Stimulated activated CD8-positive, alpha-beta memory T cell treated with anti-CD3 and anti-CD28 coated beads, Interleukin-4, amount 100 ng/mL, for 4 hours (primary cell): Measurements from ENCODE around the gene LINC00632.

Experiments
- DNase-seq, 2 donors: peaks; one replicate each; pipeline ENCODE4 v3.0.0-alpha.2; 2020; ENCODE audit warnings: low read depth in 2 of 2, low spot score in 1 of 2

LINC00632 gene

DNA sequence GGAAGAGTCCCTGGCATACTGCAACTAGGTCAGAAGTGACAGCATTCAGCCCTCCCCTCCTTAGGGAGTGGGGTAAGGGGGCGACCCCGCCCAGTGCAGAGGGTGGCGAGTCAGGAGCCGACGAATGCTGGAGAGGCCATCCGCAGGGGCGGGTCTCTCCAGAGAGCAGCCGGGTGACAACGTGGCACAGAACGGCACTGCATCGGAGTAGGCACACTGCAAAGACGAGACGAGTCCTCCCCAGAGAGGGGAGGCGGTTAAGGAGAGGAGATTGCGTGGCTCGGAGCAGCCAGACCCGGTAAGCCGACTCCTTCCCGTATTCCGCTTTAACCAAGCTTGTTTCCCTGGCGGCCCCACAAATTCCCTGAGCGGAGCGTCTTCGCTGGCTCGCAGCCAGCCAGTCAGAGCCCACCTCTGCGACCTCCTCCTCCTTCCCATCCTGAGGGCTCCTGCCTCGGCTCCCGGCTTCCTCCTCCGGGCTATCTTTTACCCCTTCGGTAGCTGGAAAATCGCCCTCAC is 54.9 kb downstream of the LINC00632 start:
- DNase-seq: no peak

DNA sequence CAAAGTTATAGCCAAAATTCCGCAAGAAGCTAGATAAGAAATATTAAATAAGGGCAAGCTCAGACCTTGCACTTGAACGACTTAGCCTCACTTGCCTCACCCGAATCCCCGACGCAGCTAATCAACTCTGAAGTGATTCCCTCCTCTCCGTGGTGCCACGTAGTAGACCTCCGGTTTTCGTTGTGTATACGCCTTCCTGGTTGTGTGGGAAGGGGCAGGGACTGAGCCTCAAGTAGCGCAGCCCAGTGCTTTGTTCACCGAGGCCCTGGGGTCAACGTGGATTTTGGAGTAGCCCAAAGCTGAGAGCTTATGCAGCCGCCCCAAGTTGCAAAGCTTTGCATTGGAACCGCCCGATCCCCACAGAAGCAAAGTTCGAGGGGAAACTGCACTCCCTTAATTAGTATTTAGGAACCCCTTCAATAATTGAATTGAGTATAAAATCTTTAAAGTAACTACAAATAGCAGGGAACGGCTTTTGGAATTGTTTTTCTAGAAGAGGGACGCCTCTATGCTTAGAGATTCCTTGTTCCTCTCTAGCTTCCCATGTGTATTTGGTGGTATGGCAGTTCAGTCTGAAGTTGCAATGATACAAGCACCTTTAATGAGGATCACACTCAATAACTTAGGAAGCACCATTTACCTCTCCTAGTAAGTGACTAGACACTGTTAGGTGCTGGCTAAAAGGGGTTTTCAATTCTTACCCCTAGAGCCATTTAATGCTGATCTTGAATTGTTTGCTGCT is 55.7 kb downstream of the LINC00632 start:
- no peak for DNase-seq

GRCh38 chrX:140766024-140766611 is 56.6 kb downstream of the LINC00632 start:
- DNase-seq: no peak

DNA sequence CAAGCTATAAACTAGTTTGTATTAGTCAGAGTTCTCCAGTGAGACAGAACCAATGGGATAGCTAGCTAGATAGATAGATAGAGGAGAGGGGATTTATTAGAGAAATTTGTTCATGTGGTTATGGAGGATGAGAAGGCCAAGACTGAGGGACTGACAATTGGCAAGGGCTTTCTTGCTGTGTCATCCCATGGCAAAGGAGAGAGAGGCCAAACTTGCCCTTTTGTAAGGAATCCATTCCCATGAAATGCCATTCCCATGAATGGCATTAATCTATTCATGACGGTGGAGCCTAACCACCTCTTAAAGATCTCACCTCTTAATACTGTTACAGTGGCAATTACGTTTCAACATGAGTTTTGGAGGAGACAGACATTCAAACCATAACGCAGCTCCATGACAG is 58.1 kb downstream of the LINC00632 start:
- no peak for DNase-seq

- DNase-seq: no peak
Observed at GRCh38 chrX:140775211-140775610, 65.7 kb downstream of the LINC00632 start.

- DNase-seq: no peak
Observed at GRCh38 chrX:140776320-140776719, 66.8 kb downstream of the LINC00632 start.

DNA sequence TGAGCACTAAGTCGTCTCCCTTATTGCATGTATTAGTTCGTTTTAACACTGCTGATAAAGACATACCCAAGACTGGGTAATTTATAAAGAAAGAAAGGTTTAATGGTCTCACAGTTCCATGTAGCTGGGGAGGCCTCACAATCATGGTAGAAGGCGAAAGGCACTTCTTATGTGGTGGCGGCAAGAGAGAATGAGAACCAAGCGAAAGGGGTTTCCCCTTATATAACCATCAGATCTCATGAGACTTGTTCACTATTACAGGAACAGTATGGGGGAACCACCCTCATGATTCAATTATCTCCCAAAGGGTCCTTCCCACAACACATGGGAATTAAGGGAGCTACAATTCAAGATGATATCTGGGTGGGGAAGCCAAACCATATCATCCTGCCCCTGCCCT is 85.1 kb downstream of the LINC00632 start:
- no peak for DNase-seq

- DNase-seq: no peak
Observed at GRCh38 chrX:140799216-140799615, 89.7 kb downstream of the LINC00632 start.

- DNase-seq: no peak
Observed at GRCh38 chrX:140804292-140804691, 94.7 kb downstream of the LINC00632 start.

DNA sequence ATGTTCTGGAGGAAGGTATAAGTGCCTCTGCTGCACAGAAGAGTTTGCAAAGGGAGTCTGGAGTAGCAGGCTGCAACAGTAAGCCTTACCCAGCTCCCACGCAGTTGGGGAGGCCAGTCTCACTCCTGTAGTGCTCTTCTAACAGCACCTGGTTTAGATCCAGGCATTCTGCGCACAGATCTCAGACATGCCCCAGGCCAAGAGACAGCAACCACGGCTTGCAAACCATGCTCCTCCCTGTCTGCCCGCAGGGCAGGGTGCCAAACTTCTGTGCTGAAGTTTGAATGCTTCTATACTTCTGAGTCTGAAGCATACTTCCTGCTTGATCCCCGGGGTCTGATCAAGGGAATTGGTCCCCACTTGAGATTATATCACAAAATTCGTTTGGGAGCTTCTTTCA is 106.3 kb downstream of the LINC00632 start:
- DNase-seq: no peak

DNA sequence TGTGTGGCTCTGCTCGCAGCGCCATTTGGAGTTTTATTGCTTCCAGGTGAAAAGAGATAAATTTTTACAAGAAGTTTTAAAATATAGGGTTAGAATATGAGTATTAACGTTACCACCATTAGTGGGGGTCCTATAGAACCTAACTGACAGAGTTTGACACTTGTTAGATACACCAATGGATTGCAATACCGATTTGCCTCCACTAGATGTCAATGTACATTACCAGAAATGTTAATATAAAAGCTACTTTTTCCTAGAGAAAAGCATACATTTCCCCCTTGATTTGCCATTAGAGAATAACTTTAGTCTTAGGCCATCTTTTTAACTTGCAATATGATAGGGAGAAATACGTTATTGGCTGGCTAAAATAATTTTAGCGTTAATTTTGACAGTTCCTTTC is 108.4 kb downstream of the LINC00632 start:
- DNase-seq: no peak

DNA sequence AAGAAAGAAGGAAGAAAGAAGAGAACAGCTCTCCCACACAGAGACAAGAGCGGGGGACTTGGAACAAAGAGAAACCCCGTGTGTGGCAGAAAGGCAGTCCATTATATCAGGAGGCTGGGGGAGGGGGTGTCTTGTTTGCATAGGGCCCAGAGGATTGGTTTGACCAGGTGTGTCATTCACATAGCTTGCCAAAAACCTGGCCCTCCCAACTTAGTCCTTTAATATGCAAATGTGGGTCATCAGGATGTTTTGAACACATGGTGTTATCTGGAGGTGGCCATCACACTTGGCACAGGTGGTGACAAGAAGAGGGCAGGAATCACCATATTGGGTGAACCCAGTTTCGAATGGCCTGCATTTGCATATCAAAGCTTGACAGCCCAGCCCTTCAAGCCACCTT is 111.7 kb downstream of the LINC00632 start:
- no peak for DNase-seq

DNA sequence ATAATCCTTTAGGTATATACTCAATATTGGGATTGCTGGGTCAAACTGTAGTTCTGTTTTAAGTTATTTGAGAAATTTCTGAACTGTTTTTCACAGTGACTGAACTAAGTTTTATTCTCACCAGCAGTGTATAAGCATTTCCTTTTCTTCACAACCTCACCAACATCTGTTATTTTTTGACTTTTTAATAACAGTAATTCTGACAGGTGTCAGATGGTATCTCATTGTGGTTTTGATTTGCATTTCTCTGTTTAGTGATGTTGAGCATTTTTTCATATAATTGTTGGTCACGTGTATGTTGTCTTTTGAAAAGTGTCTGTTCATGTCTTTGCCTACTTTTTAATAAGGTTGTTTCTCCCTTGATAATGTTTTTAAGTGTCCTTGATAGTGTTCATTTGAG is 112.6 kb downstream of the LINC00632 start:
- DNase-seq: no peak

DNA sequence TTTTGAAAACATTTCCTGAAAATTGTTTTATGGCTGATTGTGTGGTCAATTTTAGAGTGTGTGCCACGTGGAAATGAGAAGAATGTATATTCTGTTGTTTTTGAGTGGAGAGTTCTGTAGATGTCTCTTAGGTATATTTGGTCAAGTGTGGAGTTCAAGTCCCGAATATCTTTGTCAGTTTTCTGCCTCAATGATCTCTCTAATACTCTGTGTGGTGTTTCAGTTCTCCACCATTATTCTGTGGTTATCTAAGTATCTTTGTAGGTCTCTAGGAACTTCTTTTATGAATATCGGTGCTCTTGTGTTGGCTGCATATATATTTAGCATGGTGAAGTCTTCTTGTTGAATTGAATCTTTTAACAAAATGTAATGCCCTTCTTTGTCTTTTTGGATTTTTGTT is 113.3 kb downstream of the LINC00632 start:
- DNase-seq: no peak

- no peak for DNase-seq
Observed at GRCh38 chrX:140836874-140837273, 127.3 kb downstream of the LINC00632 start.
